ENCODE measurements around the gene UBQLN1.

DNA sequence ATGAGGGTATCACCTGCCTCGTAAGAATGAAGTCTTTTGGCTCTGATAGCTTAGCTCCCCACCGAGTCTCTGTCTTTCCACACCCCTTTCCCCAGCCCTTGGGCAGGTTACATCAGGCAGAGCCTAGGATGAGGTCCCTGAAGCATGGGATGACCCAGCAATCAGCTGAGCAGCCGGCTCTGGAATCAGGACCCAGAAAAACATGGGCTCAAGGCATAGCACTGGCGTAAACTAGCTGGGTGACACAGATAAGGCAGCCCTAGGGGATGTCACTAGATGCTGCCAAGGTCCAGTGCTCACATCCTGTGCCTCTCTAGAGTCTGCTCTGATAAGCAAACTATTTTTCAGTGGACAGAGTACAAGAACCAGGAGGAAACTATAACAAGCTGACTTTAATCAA, 58.2 kb downstream of the UBQLN1 start:
- TF ChIP-seq EZH2 (IDR thresholded peaks at IDR 0.05; ENCODE audit: borderline replicate concordance, insufficient read depth, low read depth, low read length, poor library complexity, severe bottlenecking) (no peak), CTCF (IDR thresholded peaks at IDR 0.05) (no peak)

Data from B cell (primary cell).